ENCODE measurements around the gene TMC2.

TMC2 gene

GRCh38 chr20:2538931-2539720, 2.8 kb downstream of the TMC2 start:
- no peak overlapping the region for H3K4me3 Mint-ChIP-seq
- H3K9me3 Mint-ChIP-seq (ENCODE audit: low read depth), result no peaks in the 10 kb centered on the region
- no peaks in the 10 kb centered on the region for H3K4me1 Mint-ChIP-seq (ENCODE audit: low read depth)
- H3K36me3 Mint-ChIP-seq, result no peaks in the 10 kb centered on the region
- peaks cover 10% of the 10 kb centered on the region for H3K27me3 Mint-ChIP-seq
- H3K27ac Mint-ChIP-seq, result no peak overlapping the region

DNA sequence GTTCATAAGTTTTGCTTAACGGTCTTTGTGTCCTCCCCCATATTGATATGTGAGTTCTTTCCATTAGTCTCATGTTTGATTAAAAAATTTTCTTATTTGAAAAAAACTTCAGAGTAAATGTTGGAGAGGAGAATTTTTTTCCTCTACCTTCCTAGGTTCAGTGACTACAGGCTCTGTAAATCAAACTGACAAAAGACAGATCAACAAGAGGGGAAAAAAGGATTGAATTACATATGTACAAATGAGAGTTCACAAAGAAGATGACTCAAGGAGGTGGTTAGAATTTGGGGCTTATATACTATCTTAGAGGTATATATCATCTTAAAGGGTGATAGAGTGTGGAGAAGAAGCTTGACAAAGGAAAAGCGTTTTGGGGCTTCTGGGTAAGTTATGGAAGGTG, 5.6 kb downstream of the TMC2 start:
- Mint-ChIP-seq H3K27me3 (peaks cover 13% of the 10 kb centered on the region), H3K4me1 (ENCODE audit: low read depth) (no peaks in the 10 kb centered on the region), H3K4me3 (no peak overlapping the region), H3K36me3 (no peaks in the 10 kb centered on the region), H3K9me3 (ENCODE audit: low read depth) (no peaks in the 10 kb centered on the region), H3K27ac (no peak overlapping the region)

DNA sequence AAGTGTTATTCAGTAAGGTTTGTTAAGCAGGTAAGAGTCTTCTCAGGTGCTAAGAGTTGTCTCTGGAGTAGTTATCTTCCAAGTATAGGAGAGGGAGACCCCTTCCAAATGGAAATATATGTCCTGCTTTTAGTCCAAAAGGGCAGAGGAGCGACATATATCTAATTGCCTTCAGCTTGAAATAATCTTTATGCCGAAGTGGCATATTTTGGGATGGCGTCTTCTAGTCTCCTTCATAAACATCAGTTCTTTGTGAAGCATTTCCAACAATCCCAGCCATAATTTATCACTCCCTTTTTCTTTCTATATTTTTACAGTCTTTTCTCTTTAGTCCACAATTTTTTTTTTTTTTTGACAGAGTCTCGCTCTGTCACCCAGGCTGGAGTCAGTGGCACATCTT, 6.0 kb downstream of the TMC2 start:
- Mint-ChIP-seq H3K27ac (no peak overlapping the region), H3K9me3 (ENCODE audit: low read depth) (no peaks in the 10 kb centered on the region), H3K4me3 (no peak overlapping the region), H3K36me3 (no peaks in the 10 kb centered on the region), H3K27me3 (peaks cover 13% of the 10 kb centered on the region), H3K4me1 (ENCODE audit: low read depth) (no peaks in the 10 kb centered on the region)

GRCh38 chr20:2544211-2544610, 7.8 kb downstream of the TMC2 start:
- Mint-ChIP-seq H3K9me3 (ENCODE audit: low read depth) (no peaks in the 10 kb centered on the region), H3K27me3 (peaks cover 8% of the 10 kb centered on the region), H3K4me1 (ENCODE audit: low read depth) (no peaks in the 10 kb centered on the region), H3K36me3 (no peaks in the 10 kb centered on the region), H3K27ac (no peak overlapping the region), H3K4me3 (no peak overlapping the region)

GRCh38 chr20:2545594-2545993, 9.2 kb downstream of the TMC2 start:
- no peaks in the 10 kb centered on the region for H3K9me3 Mint-ChIP-seq (ENCODE audit: low read depth)
- H3K36me3 Mint-ChIP-seq, result no peaks in the 10 kb centered on the region
- no peaks in the 10 kb centered on the region for H3K4me1 Mint-ChIP-seq (ENCODE audit: low read depth)
- peaks cover 11% of the 10 kb centered on the region for H3K27me3 Mint-ChIP-seq
- H3K4me3 Mint-ChIP-seq, result no peak overlapping the region
- no peak overlapping the region for H3K27ac Mint-ChIP-seq

GRCh38 chr20:2557873-2558580, 21.7 kb downstream of the TMC2 start:
- peak overlapping the region; percentile 38 for H3K4me3 Mint-ChIP-seq
- H3K4me1 Mint-ChIP-seq (ENCODE audit: low read depth), result peaks cover 7% of the 10 kb centered on the region
- no peak overlapping the region for H3K27ac Mint-ChIP-seq
- no peaks in the 10 kb centered on the region for H3K9me3 Mint-ChIP-seq (ENCODE audit: low read depth)
- H3K36me3 Mint-ChIP-seq, result no peaks in the 10 kb centered on the region
- H3K27me3 Mint-ChIP-seq, result peaks cover 35% of the 10 kb centered on the region

DNA sequence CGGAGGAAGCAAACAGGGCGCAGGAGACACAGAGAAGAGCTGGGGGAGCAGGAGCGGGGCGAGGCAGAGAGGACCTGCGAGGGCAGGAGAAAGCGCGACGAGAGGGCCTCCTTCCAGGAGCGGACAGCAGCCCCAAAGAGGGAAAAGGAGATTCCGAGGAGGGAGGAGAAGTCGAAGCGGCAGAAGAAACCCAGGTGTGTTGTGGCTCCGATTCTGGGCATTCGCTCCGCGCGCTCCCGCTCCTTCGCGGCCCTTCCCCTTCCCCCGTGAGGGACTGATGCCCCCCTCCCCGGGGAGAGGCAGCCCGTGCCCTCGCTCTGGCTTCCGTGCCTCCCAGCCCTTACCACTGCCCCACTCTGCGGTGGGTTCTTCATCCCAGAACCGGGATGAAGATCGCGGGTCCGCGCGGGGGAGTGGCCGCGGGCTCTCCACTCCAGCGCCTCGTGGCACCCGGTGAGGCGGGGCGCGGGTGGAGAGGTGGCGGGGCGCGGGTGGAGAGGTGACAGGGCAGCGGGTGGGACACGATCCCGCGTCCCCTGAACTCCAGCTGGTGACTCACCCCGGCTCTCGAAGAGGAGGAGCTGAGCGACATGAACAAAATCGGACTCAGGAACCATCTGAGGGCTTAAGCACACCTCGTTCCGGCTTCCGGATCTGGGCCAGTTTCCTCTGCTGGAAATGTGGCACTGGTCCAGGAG, 22.4 kb downstream of the TMC2 start:
- H3K4me1 Mint-ChIP-seq (ENCODE audit: low read depth), result peaks cover 7% of the 10 kb centered on the region
- H3K4me3 Mint-ChIP-seq, result peak overlapping the region; percentile 46
- no peak overlapping the region for H3K27ac Mint-ChIP-seq
- H3K36me3 Mint-ChIP-seq, result no peaks in the 10 kb centered on the region
- H3K9me3 Mint-ChIP-seq (ENCODE audit: low read depth), result no peaks in the 10 kb centered on the region
- peaks cover 35% of the 10 kb centered on the region for H3K27me3 Mint-ChIP-seq

GRCh38 chr20:2559279-2559626, 22.9 kb downstream of the TMC2 start:
- Mint-ChIP-seq H3K27ac (no peak overlapping the region), H3K36me3 (no peaks in the 10 kb centered on the region), H3K4me3 (peak overlapping the region; percentile 46), H3K4me1 (ENCODE audit: low read depth) (peaks cover 7% of the 10 kb centered on the region), H3K27me3 (peaks cover 35% of the 10 kb centered on the region), H3K9me3 (ENCODE audit: low read depth) (no peaks in the 10 kb centered on the region)

GRCh38 chr20:2559651-2560050, 23.3 kb downstream of the TMC2 start:
- no peaks in the 10 kb centered on the region for H3K9me3 Mint-ChIP-seq (ENCODE audit: low read depth)
- no peaks in the 10 kb centered on the region for H3K36me3 Mint-ChIP-seq
- peaks cover 7% of the 10 kb centered on the region for H3K4me1 Mint-ChIP-seq (ENCODE audit: low read depth)
- H3K27ac Mint-ChIP-seq, result no peak overlapping the region
- H3K4me3 Mint-ChIP-seq, result peak overlapping the region; percentile 46
- H3K27me3 Mint-ChIP-seq, result peaks cover 38% of the 10 kb centered on the region

DNA sequence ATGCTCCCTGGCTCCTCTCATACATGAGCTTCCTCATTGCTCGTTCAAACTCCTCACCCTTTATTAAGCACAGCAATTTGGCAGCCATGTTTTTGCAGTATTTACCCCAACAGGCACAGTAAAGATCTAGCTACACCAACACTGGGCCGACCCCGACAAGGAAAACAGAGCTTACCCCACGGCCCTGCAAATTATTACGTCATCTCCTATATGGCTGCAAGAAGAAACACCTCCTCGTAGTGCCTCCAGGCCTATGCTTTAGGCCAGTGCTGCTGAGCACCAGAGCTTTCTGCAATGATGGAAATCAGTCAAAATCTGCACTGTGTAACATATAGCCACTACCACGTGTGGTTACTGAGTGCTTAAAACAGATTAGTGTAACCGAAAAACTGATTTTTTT, 26.7 kb downstream of the TMC2 start:
- Mint-ChIP-seq H3K36me3 (no peaks in the 10 kb centered on the region), H3K9me3 (ENCODE audit: low read depth) (no peaks in the 10 kb centered on the region), H3K27ac (no peak overlapping the region), H3K4me3 (no peak overlapping the region), H3K27me3 (peaks cover 32% of the 10 kb centered on the region), H3K4me1 (ENCODE audit: low read depth) (peaks cover 4% of the 10 kb centered on the region)

- Mint-ChIP-seq H3K36me3 (no peaks in the 10 kb centered on the region), H3K9me3 (ENCODE audit: low read depth) (no peaks in the 10 kb centered on the region), H3K27ac (no peak overlapping the region), H3K27me3 (peaks cover 33% of the 10 kb centered on the region), H3K4me3 (no peak overlapping the region), H3K4me1 (ENCODE audit: low read depth) (peaks cover under 1% of the 10 kb centered on the region)
Measured at GRCh38 chr20:2564406-2564805, 28.0 kb downstream of the TMC2 start.

- no peaks in the 10 kb centered on the region for H3K36me3 Mint-ChIP-seq
Measured at GRCh38 chr20:2575682-2576081, 39.3 kb downstream of the TMC2 start.

DNA sequence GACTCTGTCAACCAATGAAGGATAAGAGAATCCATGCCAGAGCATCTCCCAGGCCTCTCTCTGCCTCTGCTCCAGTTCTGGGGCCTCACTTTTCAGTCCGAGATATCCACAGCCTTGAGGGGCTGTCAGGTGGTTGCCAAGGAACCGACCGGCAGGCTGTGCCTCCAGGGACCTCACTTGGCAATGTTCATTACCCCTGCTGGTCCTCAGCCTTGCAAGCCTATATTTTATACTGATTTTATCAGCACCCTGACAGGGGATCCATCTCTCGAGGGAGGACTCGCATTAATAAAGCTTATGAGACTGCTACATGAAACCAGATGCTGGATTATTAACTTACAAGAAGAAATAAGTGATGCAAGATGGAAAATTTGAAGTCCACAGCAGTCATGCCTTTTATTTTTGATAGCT, 39.9 kb downstream of the TMC2 start:
- Mint-ChIP-seq H3K27me3 (peaks cover 23% of the 10 kb centered on the region), H3K36me3 (no peaks in the 10 kb centered on the region), H3K4me1 (ENCODE audit: low read depth) (no peaks in the 10 kb centered on the region), H3K27ac (no peak overlapping the region), H3K9me3 (ENCODE audit: low read depth) (no peaks in the 10 kb centered on the region), H3K4me3 (no peak overlapping the region)

More at GRCh38 chr20:2575682-2576081, 39.3 kb downstream of the TMC2 start:
- no peak overlapping the region for H3K4me3 Mint-ChIP-seq
- H3K9me3 Mint-ChIP-seq (ENCODE audit: low read depth), result no peaks in the 10 kb centered on the region
- H3K4me1 Mint-ChIP-seq (ENCODE audit: low read depth), result no peaks in the 10 kb centered on the region
- no peak overlapping the region for H3K27ac Mint-ChIP-seq
- H3K27me3 Mint-ChIP-seq, result peaks cover 19% of the 10 kb centered on the region

GRCh38 chr20:2578475-2579192, 42.3 kb downstream of the TMC2 start:
- no peak overlapping the region for H3K4me3 Mint-ChIP-seq
- H3K27me3 Mint-ChIP-seq, result peaks cover 26% of the 10 kb centered on the region

GRCh38 chr20:2585811-2586210, 49.4 kb downstream of the TMC2 start:
- H3K27ac Mint-ChIP-seq, result no peak overlapping the region
- no peaks in the 10 kb centered on the region for H3K36me3 Mint-ChIP-seq
- H3K4me1 Mint-ChIP-seq (ENCODE audit: low read depth), result no peaks in the 10 kb centered on the region
- H3K9me3 Mint-ChIP-seq (ENCODE audit: low read depth), result no peaks in the 10 kb centered on the region
- no peak overlapping the region for H3K4me3 Mint-ChIP-seq
- H3K27me3 Mint-ChIP-seq, result peaks cover 11% of the 10 kb centered on the region

More at GRCh38 chr20:2578475-2579192, 42.3 kb downstream of the TMC2 start:
- no peaks in the 10 kb centered on the region for H3K4me1 Mint-ChIP-seq (ENCODE audit: low read depth)
- no peaks in the 10 kb centered on the region for H3K36me3 Mint-ChIP-seq
- no peak overlapping the region for H3K27ac Mint-ChIP-seq
- H3K9me3 Mint-ChIP-seq (ENCODE audit: low read depth), result no peaks in the 10 kb centered on the region

Measured in activated naive CD8-positive, alpha-beta T cell (primary cell).